HepG2 (cell line): ENCODE measurements around the gene FNDC10. TPM values are rescaled to one million over a fixed set of nuclear protein-coding genes. Genes with fewer than 3 reads are reported as not detected.

Experiments used
- HOXA5 ChIP-seq: sonication (generic); formaldehyde crosslinking; IDR thresholded peaks from 2 replicates; pipeline ENCODE4 v1.4.0; 2020; ENCODE audit warnings: missing genetic modification reagents
- SNAI1 ChIP-seq: sonication (generic); formaldehyde crosslinking; IDR thresholded peaks from 2 replicates; pipeline ENCODE4 v1.5.0; 2020; ENCODE audit warnings: mild to moderate bottlenecking, missing genetic modification reagents, borderline replicate concordance
- ZNF747 ChIP-seq: sonication (generic); formaldehyde crosslinking; IDR thresholded peaks from 2 replicates; pipeline ENCODE4 v1.8.1; 2023; ENCODE audit warnings: missing genetic modification reagents, mild to moderate bottlenecking, borderline replicate concordance
- polyA plus RNA-seq, 8 experiments: library from polyadenylated mRNA; depleted of rRNA in 3 of 8; stranded (reverse) in 7 of 8; unstranded in 1 of 8; fragments of >200 nt; fragmentation: Illumina TruSeq in 4 of 8; extraction: Trizol in 4 of 8; gene quantifications; 2 replicates each; pipeline versions ENCODE4 v1.2.1 to v1.2.3, GENCODE V29; 2011 to 2016; ENCODE audit warnings: low read depth in 4 of 8, missing spikeins in 1 of 8, mixed read lengths in 1 of 8; ENCODE audit not compliant: insufficient read depth in 1 of 8
- total RNA-seq, 5 experiments: library from RNA; depleted of rRNA; stranded (reverse); fragments of >200 nt; fragmentation: Illumina TruSeq; extraction: Trizol; gene quantifications; 2 replicates each; pipeline ENCODE4 v1.2.3, GENCODE V29; 2016; ENCODE audit warnings: low read depth in 1 of 5
- TF ChIP-seq, protein P1 (sequence below): sonication (generic); formaldehyde crosslinking; IDR thresholded peaks from 2 replicates; pipeline ENCODE4 v1.4.0; 2020; ENCODE audit warnings: mild to moderate bottlenecking, missing genetic modification reagents
- TF ChIP-seq, protein P2 (sequence below): sonication (generic); formaldehyde crosslinking; IDR thresholded peaks from 2 replicates; pipeline ENCODE4 v1.5.1; 2020; ENCODE audit warnings: mild to moderate bottlenecking, missing genetic modification reagents, moderate library complexity
- TF ChIP-seq, protein P3 (sequence below): IDR thresholded peaks from 2 replicates; pipeline ENCODE4 v1.6.1; 2016; ENCODE audit warnings: missing compliant biosample characterization, missing genetic modification reagents, borderline replicate concordance
- TF ChIP-seq, protein P4 (sequence below): sonication (generic); formaldehyde crosslinking; IDR thresholded peaks from 2 replicates; pipeline ENCODE4 v1.4.0; 2020; ENCODE audit warnings: mild to moderate bottlenecking, missing genetic modification reagents
- TF ChIP-seq, protein P5 (sequence below): IDR thresholded peaks from 2 replicates; pipeline ENCODE4 v1.6.1; 2016; ENCODE audit warnings: missing compliant biosample characterization, missing genetic modification reagents, borderline replicate concordance
- TF ChIP-seq, protein P6 (sequence below): sonication (generic); formaldehyde crosslinking; IDR thresholded peaks from 2 replicates; pipeline ENCODE4 v1.4.0; 2020; ENCODE audit warnings: missing genetic modification reagents, mild to moderate bottlenecking, borderline replicate concordance

The FNDC10 gene
- total and polyA plus RNA-seq, 2 of the 13 experiments (the other 11 are each of a cell fraction or from before 2014, with no cell fraction given): 2.2 to 2.5 TPM

DNA sequence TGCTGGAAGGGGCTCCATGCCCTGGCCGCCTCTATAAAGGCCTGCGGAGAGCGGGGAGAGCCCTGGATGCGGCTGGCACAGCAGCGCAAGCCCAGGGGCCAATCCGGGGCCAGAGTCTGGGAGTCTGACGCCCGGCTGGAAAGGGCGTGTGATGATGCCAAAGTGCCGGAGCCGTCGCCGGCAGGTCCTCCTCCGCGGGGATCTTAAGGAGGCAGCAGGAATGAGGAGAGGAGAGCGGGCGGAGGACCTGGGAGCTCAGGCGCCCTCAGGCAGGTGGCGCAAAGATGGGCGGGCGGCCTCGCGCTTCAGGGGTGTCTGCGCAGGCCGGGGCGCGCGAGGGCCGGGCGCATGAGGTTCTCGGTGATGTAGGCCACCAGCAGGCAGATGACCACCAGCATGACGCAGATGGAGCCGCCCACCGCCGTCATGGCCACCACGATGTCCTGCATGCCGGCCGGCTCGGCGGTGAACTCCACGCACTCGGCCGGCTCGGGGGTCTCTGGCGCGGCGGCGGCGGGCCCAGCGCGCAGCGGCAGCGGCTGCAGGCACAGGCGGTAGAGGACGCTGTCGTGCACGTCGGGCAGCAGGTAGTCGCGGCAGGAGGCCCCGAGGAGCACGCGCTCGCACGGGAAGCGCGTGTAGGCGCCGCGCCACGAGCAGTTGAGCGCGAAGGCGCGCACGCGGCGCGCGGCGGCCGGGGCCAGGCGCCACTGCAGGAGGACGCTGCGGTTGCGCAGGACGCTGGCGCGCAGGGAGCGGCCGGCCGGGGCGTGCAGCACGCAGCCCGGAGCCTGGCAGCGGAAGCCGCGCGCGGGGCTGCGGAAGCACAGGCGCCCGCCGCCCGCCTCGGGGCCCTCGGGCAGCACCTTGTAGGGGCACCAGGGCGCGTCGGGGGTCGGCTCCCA lies 653 bp downstream of the FNDC10 start (continued):
- TF ChIP-seq, protein P1, sequence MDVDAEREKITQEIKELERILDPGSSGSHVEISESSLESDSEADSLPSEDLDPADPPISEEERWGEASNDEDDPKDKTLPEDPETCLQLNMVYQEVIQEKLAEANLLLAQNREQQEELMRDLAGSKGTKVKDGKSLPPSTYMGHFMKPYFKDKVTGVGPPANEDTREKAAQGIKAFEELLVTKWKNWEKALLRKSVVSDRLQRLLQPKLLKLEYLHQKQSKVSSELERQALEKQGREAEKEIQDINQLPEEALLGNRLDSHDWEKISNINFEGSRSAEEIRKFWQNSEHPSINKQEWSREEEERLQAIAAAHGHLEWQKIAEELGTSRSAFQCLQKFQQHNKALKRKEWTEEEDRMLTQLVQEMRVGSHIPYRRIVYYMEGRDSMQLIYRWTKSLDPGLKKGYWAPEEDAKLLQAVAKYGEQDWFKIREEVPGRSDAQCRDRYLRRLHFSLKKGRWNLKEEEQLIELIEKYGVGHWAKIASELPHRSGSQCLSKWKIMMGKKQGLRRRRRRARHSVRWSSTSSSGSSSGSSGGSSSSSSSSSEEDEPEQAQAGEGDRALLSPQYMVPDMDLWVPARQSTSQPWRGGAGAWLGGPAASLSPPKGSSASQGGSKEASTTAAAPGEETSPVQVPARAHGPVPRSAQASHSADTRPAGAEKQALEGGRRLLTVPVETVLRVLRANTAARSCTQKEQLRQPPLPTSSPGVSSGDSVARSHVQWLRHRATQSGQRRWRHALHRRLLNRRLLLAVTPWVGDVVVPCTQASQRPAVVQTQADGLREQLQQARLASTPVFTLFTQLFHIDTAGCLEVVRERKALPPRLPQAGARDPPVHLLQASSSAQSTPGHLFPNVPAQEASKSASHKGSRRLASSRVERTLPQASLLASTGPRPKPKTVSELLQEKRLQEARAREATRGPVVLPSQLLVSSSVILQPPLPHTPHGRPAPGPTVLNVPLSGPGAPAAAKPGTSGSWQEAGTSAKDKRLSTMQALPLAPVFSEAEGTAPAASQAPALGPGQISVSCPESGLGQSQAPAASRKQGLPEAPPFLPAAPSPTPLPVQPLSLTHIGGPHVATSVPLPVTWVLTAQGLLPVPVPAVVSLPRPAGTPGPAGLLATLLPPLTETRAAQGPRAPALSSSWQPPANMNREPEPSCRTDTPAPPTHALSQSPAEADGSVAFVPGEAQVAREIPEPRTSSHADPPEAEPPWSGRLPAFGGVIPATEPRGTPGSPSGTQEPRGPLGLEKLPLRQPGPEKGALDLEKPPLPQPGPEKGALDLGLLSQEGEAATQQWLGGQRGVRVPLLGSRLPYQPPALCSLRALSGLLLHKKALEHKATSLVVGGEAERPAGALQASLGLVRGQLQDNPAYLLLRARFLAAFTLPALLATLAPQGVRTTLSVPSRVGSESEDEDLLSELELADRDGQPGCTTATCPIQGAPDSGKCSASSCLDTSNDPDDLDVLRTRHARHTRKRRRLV: no peak
- TF ChIP-seq, protein P2, sequence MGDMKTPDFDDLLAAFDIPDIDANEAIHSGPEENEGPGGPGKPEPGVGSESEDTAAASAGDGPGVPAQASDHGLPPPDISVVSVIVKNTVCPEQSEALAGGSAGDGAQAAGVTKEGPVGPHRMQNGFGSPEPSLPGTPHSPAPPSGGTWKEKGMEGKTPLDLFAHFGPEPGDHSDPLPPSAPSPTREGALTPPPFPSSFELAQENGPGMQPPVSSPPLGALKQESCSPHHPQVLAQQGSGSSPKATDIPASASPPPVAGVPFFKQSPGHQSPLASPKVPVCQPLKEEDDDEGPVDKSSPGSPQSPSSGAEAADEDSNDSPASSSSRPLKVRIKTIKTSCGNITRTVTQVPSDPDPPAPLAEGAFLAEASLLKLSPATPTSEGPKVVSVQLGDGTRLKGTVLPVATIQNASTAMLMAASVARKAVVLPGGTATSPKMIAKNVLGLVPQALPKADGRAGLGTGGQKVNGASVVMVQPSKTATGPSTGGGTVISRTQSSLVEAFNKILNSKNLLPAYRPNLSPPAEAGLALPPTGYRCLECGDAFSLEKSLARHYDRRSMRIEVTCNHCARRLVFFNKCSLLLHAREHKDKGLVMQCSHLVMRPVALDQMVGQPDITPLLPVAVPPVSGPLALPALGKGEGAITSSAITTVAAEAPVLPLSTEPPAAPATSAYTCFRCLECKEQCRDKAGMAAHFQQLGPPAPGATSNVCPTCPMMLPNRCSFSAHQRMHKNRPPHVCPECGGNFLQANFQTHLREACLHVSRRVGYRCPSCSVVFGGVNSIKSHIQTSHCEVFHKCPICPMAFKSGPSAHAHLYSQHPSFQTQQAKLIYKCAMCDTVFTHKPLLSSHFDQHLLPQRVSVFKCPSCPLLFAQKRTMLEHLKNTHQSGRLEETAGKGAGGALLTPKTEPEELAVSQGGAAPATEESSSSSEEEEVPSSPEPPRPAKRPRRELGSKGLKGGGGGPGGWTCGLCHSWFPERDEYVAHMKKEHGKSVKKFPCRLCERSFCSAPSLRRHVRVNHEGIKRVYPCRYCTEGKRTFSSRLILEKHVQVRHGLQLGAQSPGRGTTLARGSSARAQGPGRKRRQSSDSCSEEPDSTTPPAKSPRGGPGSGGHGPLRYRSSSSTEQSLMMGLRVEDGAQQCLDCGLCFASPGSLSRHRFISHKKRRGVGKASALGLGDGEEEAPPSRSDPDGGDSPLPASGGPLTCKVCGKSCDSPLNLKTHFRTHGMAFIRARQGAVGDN (CRISPR knock-in tag): peak; percentile 59
- TF ChIP-seq, protein P3, sequence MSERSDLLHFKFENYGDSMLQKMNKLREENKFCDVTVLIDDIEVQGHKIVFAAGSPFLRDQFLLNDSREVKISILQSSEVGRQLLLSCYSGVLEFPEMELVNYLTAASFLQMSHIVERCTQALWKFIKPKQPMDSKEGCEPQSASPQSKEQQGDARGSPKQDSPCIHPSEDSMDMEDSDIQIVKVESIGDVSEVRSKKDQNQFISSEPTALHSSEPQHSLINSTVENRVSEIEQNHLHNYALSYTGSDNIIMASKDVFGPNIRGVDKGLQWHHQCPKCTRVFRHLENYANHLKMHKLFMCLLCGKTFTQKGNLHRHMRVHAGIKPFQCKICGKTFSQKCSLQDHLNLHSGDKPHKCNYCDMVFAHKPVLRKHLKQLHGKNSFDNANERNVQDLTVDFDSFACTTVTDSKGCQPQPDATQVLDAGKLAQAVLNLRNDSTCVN (CRISPR knock-in tag): no peak
- TF ChIP-seq, protein P4, sequence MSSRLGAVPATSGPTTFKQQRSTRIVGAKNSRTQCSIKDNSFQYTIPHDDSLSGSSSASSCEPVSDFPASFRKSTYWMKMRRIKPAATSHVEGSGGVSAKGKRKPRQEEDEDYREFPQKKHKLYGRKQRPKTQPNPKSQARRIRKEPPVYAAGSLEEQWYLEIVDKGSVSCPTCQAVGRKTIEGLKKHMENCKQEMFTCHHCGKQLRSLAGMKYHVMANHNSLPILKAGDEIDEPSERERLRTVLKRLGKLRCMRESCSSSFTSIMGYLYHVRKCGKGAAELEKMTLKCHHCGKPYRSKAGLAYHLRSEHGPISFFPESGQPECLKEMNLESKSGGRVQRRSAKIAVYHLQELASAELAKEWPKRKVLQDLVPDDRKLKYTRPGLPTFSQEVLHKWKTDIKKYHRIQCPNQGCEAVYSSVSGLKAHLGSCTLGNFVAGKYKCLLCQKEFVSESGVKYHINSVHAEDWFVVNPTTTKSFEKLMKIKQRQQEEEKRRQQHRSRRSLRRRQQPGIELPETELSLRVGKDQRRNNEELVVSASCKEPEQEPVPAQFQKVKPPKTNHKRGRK (CRISPR knock-in tag): no peak
- TF ChIP-seq, protein P5, sequence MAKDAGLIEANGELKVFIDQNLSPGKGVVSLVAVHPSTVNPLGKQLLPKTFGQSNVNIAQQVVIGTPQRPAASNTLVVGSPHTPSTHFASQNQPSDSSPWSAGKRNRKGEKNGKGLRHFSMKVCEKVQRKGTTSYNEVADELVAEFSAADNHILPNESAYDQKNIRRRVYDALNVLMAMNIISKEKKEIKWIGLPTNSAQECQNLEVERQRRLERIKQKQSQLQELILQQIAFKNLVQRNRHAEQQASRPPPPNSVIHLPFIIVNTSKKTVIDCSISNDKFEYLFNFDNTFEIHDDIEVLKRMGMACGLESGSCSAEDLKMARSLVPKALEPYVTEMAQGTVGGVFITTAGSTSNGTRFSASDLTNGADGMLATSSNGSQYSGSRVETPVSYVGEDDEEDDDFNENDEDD (CRISPR knock-in tag): peak; percentile 80; the same call in 1 of the 2 replicates
- no peak for TF ChIP-seq ZNF747 (CRISPR knock-in tag)
- TF ChIP-seq SNAI1 (CRISPR knock-in tag): no peak
- TF ChIP-seq, protein P6, sequence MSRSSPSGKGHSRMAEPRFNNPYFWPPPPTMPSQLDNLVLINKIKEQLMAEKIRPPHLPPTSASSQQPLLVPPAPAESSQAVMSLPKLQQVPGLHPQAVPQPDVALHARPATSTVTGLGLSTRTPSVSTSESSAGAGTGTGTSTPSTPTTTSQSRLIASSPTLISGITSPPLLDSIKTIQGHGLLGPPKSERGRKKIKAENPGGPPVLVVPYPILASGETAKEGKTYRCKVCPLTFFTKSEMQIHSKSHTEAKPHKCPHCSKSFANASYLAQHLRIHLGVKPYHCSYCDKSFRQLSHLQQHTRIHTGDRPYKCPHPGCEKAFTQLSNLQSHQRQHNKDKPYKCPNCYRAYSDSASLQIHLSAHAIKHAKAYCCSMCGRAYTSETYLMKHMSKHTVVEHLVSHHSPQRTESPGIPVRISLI (CRISPR knock-in tag): no peak
- no peak for TF ChIP-seq HOXA5 (CRISPR knock-in tag)
